ENCODE measurements around the gene LDLRAD4. TPM values are rescaled to one million over a fixed set of nuclear protein-coding genes. Genes with fewer than 3 reads are reported as not detected.

The LDLRAD4 gene
- 0.12 TPM in 1 of 2 replicates, not detected in the other for total RNA-seq

GRCh38 chr18:13218368-13218991 is at the start of gene LDLRAD4:
LDLRAD4 (plus strand) TSS chr18:13218760.

Other genes starting within 250 kb of the LDLRAD4 start
- 13.6 and 14.5 TPM in 2 replicates for gene CEP192, start 227.4 kb upstream of the LDLRAD4 start, total RNA-seq

Data from cardiac ventricle fibroblast (primary cell).